ENCODE measurements around the gene DALRD3. TPM values are rescaled to one million over a fixed set of nuclear protein-coding genes. Genes with fewer than 3 reads are reported as not detected.
"Not testable (repeated sequence)": the region's sequence is repeated elsewhere in the genome, so short reads cannot be mapped to it uniquely, and the experiment has no call there.

The DALRD3 gene
- total RNA-seq, 2 donors from 2014 or later, result 50.2 to 60.3 TPM

DNA sequence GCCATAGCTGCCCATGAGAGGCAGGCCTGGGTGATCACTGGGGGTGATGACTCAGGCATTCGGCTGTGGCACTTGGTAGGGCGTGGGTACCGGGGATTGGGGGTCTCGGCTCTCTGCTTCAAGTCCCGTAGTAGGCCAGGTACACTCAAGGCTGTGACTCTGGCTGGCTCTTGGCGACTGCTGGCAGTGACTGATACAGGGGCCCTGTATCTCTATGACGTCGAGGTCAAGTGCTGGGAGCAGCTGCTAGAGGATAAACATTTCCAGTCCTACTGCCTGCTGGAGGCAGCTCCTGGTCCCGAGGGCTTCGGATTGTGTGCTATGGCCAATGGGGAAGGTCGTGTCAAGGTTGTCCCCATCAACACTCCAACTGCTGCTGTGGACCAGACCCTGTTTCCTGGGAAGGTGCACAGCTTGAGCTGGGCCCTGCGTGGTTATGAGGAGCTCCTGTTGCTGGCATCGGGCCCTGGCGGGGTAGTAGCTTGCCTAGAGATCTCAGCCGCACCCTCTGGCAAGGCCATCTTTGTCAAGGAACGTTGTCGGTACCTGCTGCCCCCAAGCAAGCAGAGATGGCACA, 5.9 kb downstream of the DALRD3 start:
- Histone ChIP-seq H3K27me3 (replicated peaks; ENCODE audit: insufficient read depth) (no peaks in the 10 kb centered on the region), H3K9me3 (no peaks in the 10 kb centered on the region), H3K27ac (no peak overlapping the region), H3K4me1 (replicated peaks) (peaks cover 9% of the 10 kb centered on the region), H3K36me3 (peaks cover 12 to 16% of the 10 kb centered on the region in 2 donors), H3K4me3 (no peak overlapping the region)
- DNase-seq (ENCODE audit: low spot score), result no peak
- no peak for TF ChIP-seq CTCF (IDR thresholded peaks at IDR 0.05)
- no peak for TF ChIP-seq POLR2AphosphoS5 (IDR thresholded peaks at IDR 0.05)
- TF ChIP-seq POLR2A (IDR thresholded peaks at IDR 0.05), result no peak
- WGBS, result 68% methylated on average over 15 of the region's 17 CpGs
- intact Hi-C loops (cut with DNase I), result no loop called here

DNA sequence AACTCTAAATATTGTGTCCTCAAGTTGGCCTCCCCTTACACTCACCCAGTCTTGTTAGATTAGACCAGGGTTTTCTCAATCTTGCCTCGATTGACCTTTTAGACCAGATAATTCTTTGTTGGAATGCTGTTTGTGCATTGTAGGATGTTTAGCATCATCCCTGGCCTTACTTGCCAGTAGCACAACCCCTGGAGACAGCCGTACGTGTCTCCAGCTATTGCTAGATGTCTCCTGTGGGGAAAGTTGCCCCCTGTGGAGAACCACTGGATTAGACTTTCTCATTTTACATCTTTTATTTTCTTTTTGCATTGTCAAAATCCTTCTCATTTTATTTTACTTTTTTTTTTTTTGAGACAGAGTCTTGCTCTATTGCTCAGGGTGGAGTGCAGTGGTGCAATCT, 9.0 kb downstream of the DALRD3 start:
- intact Hi-C loops (cut with DNase I), result loop anchor here (5.0 to 10.0 kb wide), 2 partner anchors 92 to 405 kb away; partner anchors contain the start of genes ARIH2, RHOA and TCTA
- H3K36me3 ChIP-seq, result peaks cover under 1 to 3% of the 10 kb centered on the region in 2 donors
- H3K4me3 ChIP-seq, result no peak overlapping the region
- H3K27ac ChIP-seq, result no peak overlapping the region
- H3K27me3 ChIP-seq (replicated peaks; ENCODE audit: insufficient read depth), result no peaks in the 10 kb centered on the region
- DNase-seq (ENCODE audit: low spot score), result no peak
- no peak for TF ChIP-seq POLR2AphosphoS5 (IDR thresholded peaks at IDR 0.05)
- no peak for TF ChIP-seq POLR2A (IDR thresholded peaks at IDR 0.05)
- no peak for TF ChIP-seq CTCF (IDR thresholded peaks at IDR 0.05)
- H3K9me3 ChIP-seq, result no peaks in the 10 kb centered on the region
- H3K4me1 ChIP-seq (replicated peaks), result peaks cover 13% of the 10 kb centered on the region
- 64% methylated on average over 3 of the region's 3 CpGs for WGBS

- WGBS, result 68% methylated on average over 5 of the region's 5 CpGs
- intact Hi-C loops (cut with DNase I), result loop anchor here (5.0 to 10.0 kb wide), 2 partner anchors 91 to 406 kb away; partner anchors contain the start of genes ARIH2, RHOA and TCTA
- Histone ChIP-seq H3K4me3 (peak overlapping the region in 1 of 2 donors; percentile 67), H3K4me1 (replicated peaks) (peaks cover 13% of the 10 kb centered on the region), H3K27ac (peak overlapping the region; percentile 93 to 97)
- H3K27me3 ChIP-seq (replicated peaks; ENCODE audit: insufficient read depth); DNase-seq (ENCODE audit: low spot score); H3K36me3 ChIP-seq; H3K9me3 ChIP-seq: not testable (repeated sequence)
Measured at GRCh38 chr3:49008627-49009026, 9.8 kb downstream of the DALRD3 start.

GRCh38 chr3:49007771-49008528, 10.4 kb downstream of the DALRD3 start:
- TF ChIP-seq POLR2AphosphoS5 (IDR thresholded peaks at IDR 0.05) (no peak), CTCF (IDR thresholded peaks at IDR 0.05) (no peak), POLR2A (IDR thresholded peaks at IDR 0.05) (no peak)
- intact Hi-C loops (cut with DNase I), result loop anchor here (2.0 to 10.0 kb wide), 3 partner anchors 17 to 407 kb away; partner anchors contain the start of genes ARIH2, P4HTM, RHOA and TCTA

GRCh38 chr3:49007068-49007770, 11.2 kb downstream of the DALRD3 start, which contains the start of gene WDR6:
Gene WDR6 (plus strand): TSS chr3:49007391. CDS start chr3:49007432, 41 bp downstream.
- WGBS, result under 1% methylated on average over 63 of the region's 65 CpGs
- peak within 1 kb of the TSS; percentile 93 to 97 for H3K27ac ChIP-seq
- H3K9me3 ChIP-seq, result no peaks in the 10 kb centered on the region
- no peaks in the 10 kb centered on the region for H3K27me3 ChIP-seq (replicated peaks; ENCODE audit: insufficient read depth)
- TF ChIP-seq POLR2A (IDR thresholded peaks at IDR 0.05) (peak; percentile 75), POLR2AphosphoS5 (IDR thresholded peaks at IDR 0.05) (peak; percentile 95), CTCF (IDR thresholded peaks at IDR 0.05) (peak; percentile 37 to 73 (median 56))
- peaks cover 13% of the 10 kb centered on the region for H3K4me1 ChIP-seq (replicated peaks)
- peak; percentile 98 for DNase-seq (ENCODE audit: low spot score)
- H3K4me3 ChIP-seq, result peak within 1 kb of the TSS; percentile 55 to 67
- no peaks in the 10 kb centered on the region for H3K36me3 ChIP-seq
- intact Hi-C loops (cut with DNase I), result loop anchor here (2.0 to 10.0 kb wide), 3 partner anchors 16 to 408 kb away; partner anchors contain the start of genes ARIH2, P4HTM, RHOA and TCTA

More at GRCh38 chr3:49007771-49008528, 10.4 kb downstream of the DALRD3 start:
- Histone ChIP-seq H3K4me3 (peak overlapping the region; percentile 55 to 67), H3K9me3 (no peaks in the 10 kb centered on the region), H3K27ac (peak overlapping the region; percentile 93 to 97), H3K4me1 (replicated peaks) (peaks cover 13% of the 10 kb centered on the region), H3K36me3 (no peaks in the 10 kb centered on the region), H3K27me3 (replicated peaks; ENCODE audit: insufficient read depth) (no peaks in the 10 kb centered on the region)
- DNase-seq (ENCODE audit: low spot score), result peak; percentile 86
- 12% methylated on average over 35 of the region's 41 CpGs for WGBS

Measured in prostate gland (tissue), 2 donors.